Esophagus muscularis mucosa (tissue), 4 donors: ENCODE measurements around the gene FBLIM1. TPM values are rescaled to one million over a fixed set of nuclear protein-coding genes. Genes with fewer than 3 reads are reported as not detected.

Experiments
- DNase-seq: peaks from one replicate; pipeline ENCODE4 v3.0.0-alpha.2; 2017; ENCODE audit errors: extremely low spot score
- H3K27ac ChIP-seq, 4 donors: fragments of 200-600 bp; sonication (generic); replicated peaks in 1 of 4; 1 replicate in 3 of 4; 2 replicates in 1 of 4; pipeline ENCODE4 v1.5.1; 2016 to 2019; ENCODE audit warnings: mild to moderate bottlenecking in 1 of 4
- H3K27me3 ChIP-seq, 4 donors: fragments of 200-600 bp; sonication (generic); one replicate each; pipeline versions ENCODE4 v1.5.1 to v1.6.0; 2016 to 2019
- H3K36me3 ChIP-seq, 4 donors: fragments of 200-600 bp; sonication (generic); one replicate each; pipeline ENCODE4 v1.5.1; 2016 to 2019
- H3K4me1 ChIP-seq, 4 donors: fragments of 200-600 bp; sonication (generic); one replicate each; pipeline ENCODE4 v1.5.1; 2016 to 2019
- H3K4me3 ChIP-seq, 4 donors: fragments of 200-600 bp; sonication (generic); 1 replicate in 2 of 4; 2 replicates in 2 of 4; pipeline ENCODE4 v1.5.1; 2016 to 2019; ENCODE audit warnings: mild to moderate bottlenecking in 4 of 4, moderate library complexity in 1 of 4
- H3K9me3 ChIP-seq, 4 donors: fragments of 200-600 bp; sonication (generic); 1 replicate in 3 of 4; 2 replicates in 1 of 4; pipeline ENCODE4 v1.5.1; 2016 to 2019
- CTCF ChIP-seq, 3 experiments: fragments of 200-600 bp in 2 of 3; fragments of 450-650 bp in 1 of 3; sonication (generic) in 2 of 3; IDR thresholded peaks; one replicate each; pipeline ENCODE4 v1.5.1; 2017 to 2019; ENCODE audit warnings: antibody characterized with exemption in 3 of 3, mild to moderate bottlenecking in 2 of 3, moderate library complexity in 1 of 3
- EP300 ChIP-seq: sonication (generic); formaldehyde crosslinking; IDR thresholded peaks from one replicate; pipeline ENCODE4 v1.6.1; 2017; ENCODE audit warnings: antibody characterized with exemption
- POLR2A ChIP-seq: fragments of 450-650 bp; IDR thresholded peaks from one replicate; pipeline ENCODE4 v1.6.1; 2017; ENCODE audit warnings: antibody characterized with exemption, moderate library complexity, mild to moderate bottlenecking, low read depth
- POLR2AphosphoS5 ChIP-seq, 2 donors: sonication (generic); formaldehyde crosslinking; IDR thresholded peaks; one replicate each; pipeline ENCODE4 v1.6.1; 2017; ENCODE audit warnings: antibody characterized with exemption in 2 of 2
- WGBS: methylation state at CpG from one replicate; pipeline ENCODE4 v1.1.5; 2018; 5-methylcytosine and 5-hydroxymethylcytosine counted together
- intact Hi-C: fragments of 100-400 bp; cut with DNase I; formaldehyde crosslinking; loops from one replicate; pipeline ENCODE4 v1.15.1; 2023
- total RNA-seq, 4 donors: library from RNA; depleted of rRNA; stranded (reverse); fragments of >200 nt; gene quantifications; one replicate each; pipeline versions ENCODE4 v1.1.0 to v1.2.1, GENCODE V29; 2016

The FBLIM1 gene
- total RNA-seq, 4 donors from 2014 or later: 44.9 to 115 (median 71.8) TPM

- H3K36me3 ChIP-seq: peaks cover 47 to 68% (median 66%) of the 10 kb centered on the region in 4 donors
- 92% methylated on average over 20 of the region's 27 CpGs for WGBS
- H3K27ac ChIP-seq: no peak overlapping the region
- TF ChIP-seq POLR2AphosphoS5 (IDR thresholded peaks at IDR 0.05): no peak
- no peak for TF ChIP-seq POLR2A
- TF ChIP-seq EP300: no peak
- TF ChIP-seq CTCF (IDR thresholded peaks at IDR 0.05): no peak
- DNase-seq: no peak
- no peaks in the 10 kb centered on the region for H3K27me3 ChIP-seq
- intact Hi-C loops: no loop called here
- H3K4me3 ChIP-seq: no peak overlapping the region
- peaks cover 12 to 29% (median 21%) of the 10 kb centered on the region in 4 donors for H3K4me1 ChIP-seq
- H3K9me3 ChIP-seq: no peaks in the 10 kb centered on the region
Observed at GRCh38 chr1:15733726-15734226, 24.8 kb upstream of the FBLIM1 start.

- Histone ChIP-seq H3K36me3 (peaks cover 44 to 63% (median 61%) of the 10 kb centered on the region in 4 donors), H3K4me1 (peaks cover 12 to 29% (median 23%) of the 10 kb centered on the region in 4 donors), H3K27me3 (no peaks in the 10 kb centered on the region), H3K9me3 (no peaks in the 10 kb centered on the region), H3K27ac (no peak overlapping the region), H3K4me3 (no peak overlapping the region)
- intact Hi-C loops: no loop called here
- no peak for TF ChIP-seq POLR2AphosphoS5 (IDR thresholded peaks at IDR 0.05)
- no peak for TF ChIP-seq CTCF (IDR thresholded peaks at IDR 0.05)
- TF ChIP-seq EP300: no peak
- TF ChIP-seq POLR2A: no peak
- WGBS: 83% methylated on average over 11 of the region's 13 CpGs
- no peak for DNase-seq
Observed at GRCh38 chr1:15734296-15734695, 24.3 kb upstream of the FBLIM1 start.

- H3K4me3 ChIP-seq: no peak overlapping the region
- H3K9me3 ChIP-seq: no peaks in the 10 kb centered on the region
- peaks cover 39 to 58% (median 56%) of the 10 kb centered on the region in 4 donors for H3K36me3 ChIP-seq
- H3K27me3 ChIP-seq: no peaks in the 10 kb centered on the region
- DNase-seq: no peak
- WGBS: 86% methylated on average over 13 of the region's 17 CpGs
- intact Hi-C loops: no loop called here
- H3K27ac ChIP-seq: no peak overlapping the region
- TF ChIP-seq POLR2A (no peak), EP300 (no peak), CTCF (IDR thresholded peaks at IDR 0.05) (no peak)
- H3K4me1 ChIP-seq: peaks cover 12 to 29% (median 23%) of the 10 kb centered on the region in 4 donors
Observed at GRCh38 chr1:15734901-15735300, 23.7 kb upstream of the FBLIM1 start.

- no peaks in the 10 kb centered on the region for H3K9me3 ChIP-seq
- H3K36me3 ChIP-seq: peaks cover 36 to 52% (median 51%) of the 10 kb centered on the region in 4 donors
- intact Hi-C loops: no loop called here
- H3K27me3 ChIP-seq: no peaks in the 10 kb centered on the region
- TF ChIP-seq CTCF (IDR thresholded peaks at IDR 0.05) (no peak), POLR2A (no peak)
- no peak for DNase-seq
- no peak overlapping the region for H3K4me3 ChIP-seq
- peaks cover 12 to 29% (median 23%) of the 10 kb centered on the region in 4 donors for H3K4me1 ChIP-seq
- peak overlapping the region in 3 of 4 donors; percentile 41 to 44 (median 41) for H3K27ac ChIP-seq
- WGBS: 86% methylated on average over 11 of the region's 12 CpGs
Observed at GRCh38 chr1:15735304-15736037, 23.1 kb upstream of the FBLIM1 start.
